Sigmoid colon (tissue), 7 donors: ENCODE measurements around the gene RUFY4. TPM values are rescaled to one million over a fixed set of nuclear protein-coding genes. Genes with fewer than 3 reads are reported as not detected.
A peak's percentile ranks its signal among the peaks of the same experiment; 100 is the strongest.
"Not testable (repeated sequence)": the region's sequence is repeated elsewhere in the genome, so short reads cannot be mapped to it uniquely, and the experiment has no call there.

Experiments used
- DNase-seq: peaks from one replicate; pipeline ENCODE4 v3.0.0-alpha.2; 2019
- H3K27ac ChIP-seq, 4 donors: fragments of 200-600 bp; sonication (generic); one replicate each; pipeline ENCODE4 v1.5.1; 2016 to 2019; ENCODE audit warnings: mild to moderate bottlenecking in 1 of 4
- H3K27me3 ChIP-seq, 3 donors: fragments of 200-600 bp; sonication (generic); one replicate each; pipeline ENCODE4 v1.5.1; 2019; ENCODE audit warnings: mild to moderate bottlenecking in 1 of 3
- H3K36me3 ChIP-seq, 4 donors: fragments of 200-600 bp; sonication (generic); one replicate each; pipeline ENCODE4 v1.5.1; 2016 to 2019
- H3K4me1 ChIP-seq, 4 donors: fragments of 200-600 bp; sonication (generic); one replicate each; pipeline ENCODE4 v1.5.1; 2017 to 2019
- H3K4me3 ChIP-seq, 4 donors: fragments of 200-600 bp; sonication (generic); one replicate each; pipeline ENCODE4 v1.5.1; 2017 to 2019; ENCODE audit warnings: mild to moderate bottlenecking in 2 of 4, moderate library complexity in 1 of 4
- H3K9me3 ChIP-seq, 4 donors: fragments of 200-600 bp in 3 of 4; sonication (generic) in 3 of 4; one replicate each; pipeline versions ENCODE4 v1.5.1 to v1.6.1; 2013 to 2019
- CTCF ChIP-seq, 4 experiments: fragments of 450-650 bp in 3 of 4; fragments of 200-600 bp in 1 of 4; IDR thresholded peaks; one replicate each; pipeline ENCODE4 v1.5.1; 2016 to 2019; ENCODE audit warnings: antibody characterized with exemption in 4 of 4, mild to moderate bottlenecking in 3 of 4, moderate library complexity in 2 of 4
- EP300 ChIP-seq, 4 donors: sonication (generic); formaldehyde crosslinking; IDR thresholded peaks; one replicate each; pipeline ENCODE4 v1.6.1; 2017; ENCODE audit warnings: antibody characterized with exemption in 4 of 4
- POLR2A ChIP-seq, 2 donors: fragments of 450-650 bp; IDR thresholded peaks; one replicate each; pipeline ENCODE4 v1.6.1; 2016; ENCODE audit warnings: antibody characterized with exemption in 2 of 2, mild to moderate bottlenecking in 2 of 2, moderate library complexity in 2 of 2
- POLR2AphosphoS5 ChIP-seq, 4 donors: sonication (generic); formaldehyde crosslinking; IDR thresholded peaks; one replicate each; pipeline ENCODE4 v1.6.1; 2017; ENCODE audit warnings: antibody characterized with exemption in 4 of 4
- WGBS, 2 donors: extraction: QIAGEN DNeasy Blood & Tissue Kit; methylation state at CpG; one replicate each; pipeline ENCODE4 v1.1.7; 2013; 5-methylcytosine and 5-hydroxymethylcytosine counted together
- intact Hi-C: fragments of 100-400 bp; cut with DNase I; formaldehyde crosslinking; loops from one replicate; pipeline ENCODE4 v1.15.1; 2023
- polyA plus RNA-seq, 3 donors: library from polyadenylated mRNA; stranded (reverse); fragments of 200-250 nt; gene quantifications; one replicate each; pipeline ENCODE4 v1.2.3, GENCODE V29; 2013
- total RNA-seq, 4 donors: library from RNA; depleted of rRNA; stranded (reverse); fragments of >200 nt; gene quantifications; one replicate each; pipeline ENCODE4 v1.1.0, GENCODE V29; 2016
- donor health status: healthy with polysubstance abuse.
- donor health status: Bipolar disorder and iron deficiency.
- donor health status: healthy.

Gene RUFY4
- total and polyA plus RNA-seq, 7 donors = 0.16 to 0.73 (median 0.55) TPM; not detected in 4

GRCh38 chr2:218043701-218044109, 25.3 kb upstream of the RUFY4 start:
- Histone ChIP-seq H3K27me3 (no peaks in the 10 kb centered on the region), H3K4me3 (no peak overlapping the region), H3K4me1 (no peaks in the 10 kb centered on the region), H3K27ac (no peak overlapping the region), H3K9me3 (no peaks in the 10 kb centered on the region), H3K36me3 (no peaks in the 10 kb centered on the region)
- no peak for DNase-seq
- intact Hi-C loops = no loop called here
- TF ChIP-seq POLR2A (IDR thresholded peaks at IDR 0.05) = no peak
- TF ChIP-seq CTCF (IDR thresholded peaks at IDR 0.05) = no peak
- no peak for TF ChIP-seq EP300 (IDR thresholded peaks at IDR 0.05)
- TF ChIP-seq POLR2AphosphoS5 (IDR thresholded peaks at IDR 0.05) = no peak
- WGBS, 2 donors = 89 to 93% methylated on average over 5 of the region's 5 CpGs

- H3K36me3 ChIP-seq, DNase-seq, H3K27ac ChIP-seq, H3K4me3 ChIP-seq, H3K27me3 ChIP-seq, H3K9me3 ChIP-seq, intact Hi-C loops, H3K4me1 ChIP-seq: not testable (repeated sequence)
- 95 to 96% methylated on average over 1 of the region's 1 CpG for WGBS, 2 donors
Measured at GRCh38 chr2:218044599-218044998, 24.5 kb upstream of the RUFY4 start.

- peak overlapping the region in 2 of 4 donors; percentile 40 to 42 for H3K27ac ChIP-seq
- H3K27me3 ChIP-seq = no peaks in the 10 kb centered on the region
- no peaks in the 10 kb centered on the region for H3K36me3 ChIP-seq
- WGBS, 2 donors = 53 to 76% methylated on average over 4 of the region's 4 CpGs
- H3K4me3 ChIP-seq = no peak overlapping the region
- intact Hi-C loops = no loop called here
- DNase-seq = no peak
- peaks cover 0 to 2% (median 0%) of the 10 kb centered on the region in 4 donors for H3K9me3 ChIP-seq
- H3K4me1 ChIP-seq = no peaks in the 10 kb centered on the region
- peak in 1 of 4 donors; percentile 41 for TF ChIP-seq EP300 (IDR thresholded peaks at IDR 0.05)
- TF ChIP-seq POLR2A (IDR thresholded peaks at IDR 0.05) = no peak
- TF ChIP-seq CTCF (IDR thresholded peaks at IDR 0.05) = no peak
- peak in 1 of 4 donors; percentile 18 for TF ChIP-seq POLR2AphosphoS5 (IDR thresholded peaks at IDR 0.05)
Measured at GRCh38 chr2:218046238-218046637, 22.8 kb upstream of the RUFY4 start.

DNA sequence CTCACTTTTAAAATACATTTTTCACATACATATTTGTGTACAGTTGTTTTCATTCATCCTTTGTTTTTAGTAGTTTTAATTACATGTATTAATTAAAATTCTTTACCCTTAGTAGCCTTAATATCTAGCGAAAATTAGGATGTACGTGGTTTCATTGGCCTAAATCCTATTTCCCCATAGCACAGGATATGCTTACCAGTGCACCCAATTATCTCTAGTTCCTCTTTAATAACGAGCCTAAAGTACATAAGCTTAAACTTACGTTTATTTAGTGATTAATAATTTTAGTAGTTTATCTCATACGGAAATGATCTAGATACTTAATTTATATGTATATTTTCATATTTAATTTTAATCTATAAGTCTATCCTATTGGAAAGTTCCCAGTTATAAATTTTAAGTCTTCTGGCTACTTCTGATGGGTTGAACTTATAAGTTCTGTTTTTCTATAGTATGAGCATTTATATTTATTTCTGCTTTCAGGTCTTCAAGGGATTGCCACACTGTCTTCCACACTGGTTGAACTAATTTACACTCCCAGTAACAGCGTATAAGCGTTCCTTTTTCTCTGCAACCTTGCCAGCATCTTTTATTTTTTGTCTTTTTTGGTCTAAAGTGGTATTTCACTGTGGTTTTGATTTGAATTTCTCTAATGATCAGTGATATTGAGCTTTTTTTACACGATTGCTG, 21.4 kb upstream of the RUFY4 start:
- intact Hi-C loops = no loop called here
- Histone ChIP-seq H3K4me3 (no peak overlapping the region), H3K9me3 (peaks cover 0 to 2% (median 0%) of the 10 kb centered on the region in 4 donors), H3K27ac (peak overlapping the region in 1 of 4 donors; percentile 35), H3K36me3 (no peaks in the 10 kb centered on the region), H3K4me1 (no peaks in the 10 kb centered on the region), H3K27me3 (no peaks in the 10 kb centered on the region)
- no peak for DNase-seq
- 75 to 77% methylated on average over 8 of the region's 8 CpGs for WGBS, 2 donors
- TF ChIP-seq CTCF (IDR thresholded peaks at IDR 0.05) (no peak), POLR2AphosphoS5 (IDR thresholded peaks at IDR 0.05) (no peak), POLR2A (IDR thresholded peaks at IDR 0.05) (no peak), EP300 (IDR thresholded peaks at IDR 0.05) (no peak)

- H3K4me1 ChIP-seq = no peaks in the 10 kb centered on the region
- 77 to 78% methylated on average over 3 of the region's 3 CpGs for WGBS, 2 donors
- no peak overlapping the region for H3K4me3 ChIP-seq
- no peaks in the 10 kb centered on the region for H3K27me3 ChIP-seq
- TF ChIP-seq POLR2A (IDR thresholded peaks at IDR 0.05) (no peak), CTCF (IDR thresholded peaks at IDR 0.05) (no peak), POLR2AphosphoS5 (IDR thresholded peaks at IDR 0.05) (no peak), EP300 (IDR thresholded peaks at IDR 0.05) (no peak)
- no peak overlapping the region for H3K27ac ChIP-seq
- peaks cover 0 to 2% (median 0%) of the 10 kb centered on the region in 4 donors for H3K9me3 ChIP-seq
- DNase-seq = no peak
- H3K36me3 ChIP-seq = no peaks in the 10 kb centered on the region
- intact Hi-C loops = no loop called here
Measured at GRCh38 chr2:218051903-218052302, 17.1 kb upstream of the RUFY4 start.
